A549 (cell line): ENCODE measurements around the gene CRACDL. TPM values are rescaled to one million over a fixed set of nuclear protein-coding genes. Genes with fewer than 3 reads are reported as not detected.
A peak's percentile ranks its signal among the peaks of the same experiment; 100 is the strongest.

Experiments used
- ATAC-seq, 2 experiments: fragments of 200-7000 bp in 1 of 2; fragments of >200 bp in 1 of 2; cut with Nextera tagmentation in 1 of 2; cut with Tn5 transposase in 1 of 2; 3 replicates each; pipeline versions ENCODE4 v1.8.0 to v1.9.1; 2018 to 2020; ENCODE audit warnings: mild to moderate bottlenecking in 1 of 2, moderate library complexity in 1 of 2
- CTCF ChIA-PET: fragments of 300-600 bp; sonication (Branson Sonifier 250); formaldehyde crosslinking; extraction: SDS; loops from one replicate; lab custom pipeline; 2021; ENCODE audit warnings: antibody characterized with exemption, inconsistent platforms; lab: Yijun Ruan, JAX
- POLR2A ChIA-PET: fragments of 350-600 bp; formaldehyde crosslinking; extraction: SDS; loops from one replicate; lab custom pipeline; 2021; ENCODE audit warnings: antibody characterized with exemption, inconsistent platforms; lab: Yijun Ruan, JAX
- DNase-seq, 2 experiments: peaks; one replicate each; pipeline versions ENCODE4 v3.0.0 to v3.0.0-alpha.2; 2011 to 2016; ENCODE audit warnings: low read depth in 1 of 2, low spot score in 1 of 2
- FAIRE-seq: peaks from 2 replicates; lab custom pipeline; 2011; peaks lifted over from hg19 to GRCh38; lab: Jason Lieb, UNC
- H3K27ac ChIP-seq, 2 experiments: fragments of >200 bp; sonication (Bioruptor Twin); formaldehyde crosslinking; 3 replicates each; pipeline ENCODE4 v1.5.1; 2016 to 2017
- H3K4me1 ChIP-seq: fragments of >200 bp; sonication (Bioruptor Twin); formaldehyde crosslinking; 3 replicates; pipeline ENCODE4 v1.6.1; 2016
- H3K4me2 ChIP-seq: fragments of >200 bp; sonication (Bioruptor Twin); formaldehyde crosslinking; 3 replicates; pipeline ENCODE4 v1.6.1; 2016
- H3K4me3 ChIP-seq: fragments of >200 bp; sonication (Bioruptor Twin); formaldehyde crosslinking; 3 replicates; pipeline ENCODE4 v1.5.1; 2016
- H3K9me3 ChIP-seq: fragments of >200 bp; sonication (Bioruptor Twin); formaldehyde crosslinking; 3 replicates; pipeline ENCODE4 v1.6.1; 2016
- BHLHE40 ChIP-seq: IDR thresholded peaks from 2 replicates; pipeline ENCODE4 v1.6.1; 2012; ENCODE audit warnings: low read depth, low read length, inconsistent platforms
- CBX2 ChIP-seq: fragments of 200-600 bp; sonication (generic); IDR thresholded peaks from 2 replicates; pipeline ENCODE4 v1.6.1; 2016; ENCODE audit warnings: low read depth, mild to moderate bottlenecking, borderline replicate concordance
- EHF ChIP-seq: fragments of 250-450 bp; sonication (Bioruptor Pico); IDR thresholded peaks from 2 replicates; pipeline ENCODE4 v1.5.0; 2020; ENCODE audit warnings: mild to moderate bottlenecking
- HDAC2 ChIP-seq: fragments of 200-600 bp; sonication (generic); IDR thresholded peaks from 2 replicates; pipeline ENCODE4 v1.6.1; 2016
- JUNB ChIP-seq: fragments of >200 bp; sonication (Bioruptor Twin); formaldehyde crosslinking; IDR thresholded peaks from 2 replicates; pipeline ENCODE4 v1.6.1; 2016
- KDM5A ChIP-seq: fragments of 200-600 bp; sonication (generic); IDR thresholded peaks from 2 replicates; pipeline ENCODE4 v1.6.1; 2016; ENCODE audit warnings: antibody characterized with exemption, mild to moderate bottlenecking
- MAFK ChIP-seq: fragments of 450-650 bp; IDR thresholded peaks from 2 replicates; pipeline ENCODE4 v1.6.1; 2014; ENCODE audit not compliant: partially characterized antibody
- NFE2L2 ChIP-seq: fragments of 150-350 bp; conservative IDR thresholded peaks from 2 replicates; pipeline ENCODE4 v1.6.1; 2014; ENCODE audit warnings: low read length
- PHF8 ChIP-seq: fragments of 200-600 bp; sonication (generic); IDR thresholded peaks from 2 replicates; pipeline ENCODE4 v1.6.1; 2016; ENCODE audit warnings: low read depth, mild to moderate bottlenecking, antibody characterized with exemption, moderate library complexity, borderline replicate concordance
- POLR2A ChIP-seq: IDR thresholded peaks from 2 replicates; pipeline ENCODE4 v1.6.1; 2012; ENCODE audit warnings: mild to moderate bottlenecking, low read length
- RAD21 ChIP-seq, 2 experiments: fragments of >200 bp in 1 of 2; sonication (Bioruptor Twin) in 1 of 2; formaldehyde crosslinking in 1 of 2; IDR thresholded peaks in 1 of 2; conservative IDR thresholded peaks in 1 of 2; 2 replicates in 1 of 2; 3 replicates in 1 of 2; pipeline ENCODE4 v1.6.1; 2012 to 2018; ENCODE audit warnings: inconsistent platforms in 1 of 2
- RCOR1 ChIP-seq: fragments of 150-350 bp; IDR thresholded peaks from 2 replicates; pipeline ENCODE4 v1.6.1; 2014; ENCODE audit warnings: antibody characterized with exemption, low read length, low read depth
- RNF2 ChIP-seq: fragments of 200-600 bp; sonication (generic); IDR thresholded peaks from 2 replicates; pipeline ENCODE4 v1.6.1; 2016; ENCODE audit warnings: low read depth, mild to moderate bottlenecking, antibody characterized with exemption, moderate library complexity, borderline replicate concordance
- ZNF302 ChIP-seq: fragments of 250-450 bp; sonication (Bioruptor Pico); IDR thresholded peaks from 2 replicates; pipeline ENCODE4 v1.9.0; 2021; ENCODE audit warnings: inconsistent platforms, mild to moderate bottlenecking, moderate library complexity
- WGBS: methylation state at CpG from one replicate; pipeline ENCODE4 v1.1.6; 2017; ENCODE audit errors: missing lambda C conversion rate; 5-methylcytosine and 5-hydroxymethylcytosine counted together
- polyA plus RNA-seq, 4 experiments: library from polyadenylated mRNA; depleted of rRNA in 3 of 4; stranded (reverse); fragments of >200 nt; fragmentation: RNase III in 1 of 4; extraction: RNeasy Plus Mini Kit Qiagen cat#74134 plus additional on column Dnase treatment in 1 of 4; gene quantifications; 2 replicates in 3 of 4; 3 replicates in 1 of 4; pipeline ENCODE4 v1.2.3, GENCODE V29; 2011 to 2017
- TF ChIP-seq, protein P1 (sequence below): fragments of 150-350 bp; IDR thresholded peaks from 2 replicates; pipeline ENCODE4 v1.6.1; 2014; ENCODE audit warnings: low read depth, mild to moderate bottlenecking, low read length
- TF ChIP-seq, protein P2 (sequence below): fragments of 200-600 bp; sonication (generic); IDR thresholded peaks from 2 replicates; pipeline ENCODE4 v1.6.1; 2016; ENCODE audit warnings: antibody characterized with exemption, mild to moderate bottlenecking, moderate library complexity
- TF ChIP-seq, protein P3 (sequence below): fragments of >200 bp; sonication (Bioruptor Twin); formaldehyde crosslinking; IDR thresholded peaks from 2 replicates; pipeline ENCODE4 v1.6.1; 2016
- TF ChIP-seq, protein P4 (sequence below): fragments of 450-650 bp; IDR thresholded peaks from 2 replicates; pipeline ENCODE4 v1.6.1; 2014; ENCODE audit warnings: antibody characterized with exemption
- TF ChIP-seq, protein P5 (sequence below): IDR thresholded peaks from 2 replicates; pipeline ENCODE4 v1.6.1; 2012
- TF ChIP-seq, protein P6 (sequence below): IDR thresholded peaks from 2 replicates; pipeline ENCODE4 v1.6.1; 2012; ENCODE audit warnings: low read depth, borderline replicate concordance
- TF ChIP-seq, protein P7 (sequence below): fragments of 250-450 bp; sonication (Bioruptor Pico); IDR thresholded peaks from 2 replicates; pipeline ENCODE4 v1.5.0; 2020; ENCODE audit warnings: low read depth, mild to moderate bottlenecking, moderate library complexity

CRACDL gene
- polyA plus RNA-seq, 2 of the 4 experiments (the other 2 are of a cell fraction): 0.21 to 0.36 TPM

DNA sequence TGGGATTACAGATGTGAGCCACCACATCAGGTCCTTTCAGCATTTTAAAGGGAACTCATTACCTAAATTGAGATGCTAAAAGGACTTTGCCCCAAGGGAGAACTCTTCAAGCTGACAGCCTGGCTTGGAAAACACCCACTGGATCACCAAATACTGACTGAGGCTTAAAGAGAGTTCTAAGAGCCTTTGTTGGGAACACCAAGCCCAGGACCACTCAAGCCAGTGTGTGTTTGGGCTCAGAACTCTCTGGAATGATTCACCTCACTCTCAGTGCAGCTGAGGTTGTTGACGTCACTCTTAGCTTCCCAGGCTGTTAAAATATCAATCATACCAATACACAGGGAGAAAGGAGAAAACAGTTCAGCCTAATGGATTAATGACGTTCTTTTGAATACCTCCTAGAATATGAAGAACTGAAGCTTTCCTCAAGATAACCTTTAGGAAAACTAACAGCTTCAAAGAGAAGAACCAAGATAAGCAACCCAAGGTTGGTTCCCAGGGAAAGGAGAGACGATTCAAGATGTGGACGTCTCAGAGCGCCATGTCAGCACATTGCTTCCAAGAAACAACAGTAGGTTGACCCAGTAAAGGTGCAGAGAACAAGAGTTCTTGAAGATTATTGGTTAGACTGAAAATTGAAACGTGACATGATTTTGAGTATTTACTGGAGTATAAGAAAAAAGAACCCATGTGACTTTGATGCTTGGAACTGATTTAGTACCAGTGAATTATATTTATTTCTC lies 157.1 kb downstream of the CRACDL start:
- ChIA-PET POLR2A (no interaction called here), CTCF (interaction anchor here (1.1 kb wide), 1 partner anchor 58 kb away, joined by 3 read pairs; no protein-coding TSS in a partner anchor)
- no peak for FAIRE-seq
- Histone ChIP-seq H3K4me3 (no peak overlapping the region), H3K4me1 (no peaks in the 10 kb centered on the region), H3K27ac (no peak overlapping the region), H3K4me2 (no peak overlapping the region), H3K9me3 (peaks cover 24% of the 10 kb centered on the region; the same call in 1 of the 3 replicates)
- WGBS: 53% methylated on average over 6 of the region's 6 CpGs
- no peak for DNase-seq
- ATAC-seq: no peak
- TF ChIP-seq, protein P1, sequence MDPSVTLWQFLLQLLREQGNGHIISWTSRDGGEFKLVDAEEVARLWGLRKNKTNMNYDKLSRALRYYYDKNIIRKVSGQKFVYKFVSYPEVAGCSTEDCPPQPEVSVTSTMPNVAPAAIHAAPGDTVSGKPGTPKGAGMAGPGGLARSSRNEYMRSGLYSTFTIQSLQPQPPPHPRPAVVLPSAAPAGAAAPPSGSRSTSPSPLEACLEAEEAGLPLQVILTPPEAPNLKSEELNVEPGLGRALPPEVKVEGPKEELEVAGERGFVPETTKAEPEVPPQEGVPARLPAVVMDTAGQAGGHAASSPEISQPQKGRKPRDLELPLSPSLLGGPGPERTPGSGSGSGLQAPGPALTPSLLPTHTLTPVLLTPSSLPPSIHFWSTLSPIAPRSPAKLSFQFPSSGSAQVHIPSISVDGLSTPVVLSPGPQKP: no peak
- TF ChIP-seq MAFK: peak; percentile 30

DNA sequence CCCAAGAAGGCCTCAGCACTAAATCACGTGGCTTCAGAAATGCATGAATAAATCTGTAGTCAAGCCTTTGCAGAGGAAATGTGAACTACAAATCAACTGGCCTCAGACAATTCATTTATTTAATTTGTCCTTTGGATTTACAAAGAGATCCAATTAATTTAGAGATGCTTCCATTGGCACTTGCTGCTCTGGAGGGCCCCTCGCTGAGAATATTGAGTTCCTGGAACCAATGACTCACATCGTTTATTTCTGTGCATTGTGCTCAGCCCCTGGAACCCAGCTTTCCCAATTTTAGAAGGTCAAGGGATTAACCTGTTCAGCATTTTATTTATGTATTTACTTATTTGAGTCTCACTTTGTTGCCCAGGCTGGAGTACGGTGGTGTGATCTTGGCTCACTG lies 157.9 kb downstream of the CRACDL start:
- Histone ChIP-seq H3K4me1 (no peaks in the 10 kb centered on the region), H3K9me3 (peaks cover 24% of the 10 kb centered on the region; the same call in 1 of the 3 replicates), H3K4me3 (no peak overlapping the region), H3K4me2 (no peak overlapping the region), H3K27ac (no peak overlapping the region)
- WGBS: 37% methylated on average over 4 of the region's 4 CpGs
- POLR2A ChIA-PET: no interaction called here
- no peak for TF ChIP-seq POLR2A
- no peak for TF ChIP-seq CBX2
- no peak for TF ChIP-seq EHF (CRISPR knock-in tag)
- no peak for TF ChIP-seq RNF2
- no peak for TF ChIP-seq BHLHE40
- TF ChIP-seq, protein P2, sequence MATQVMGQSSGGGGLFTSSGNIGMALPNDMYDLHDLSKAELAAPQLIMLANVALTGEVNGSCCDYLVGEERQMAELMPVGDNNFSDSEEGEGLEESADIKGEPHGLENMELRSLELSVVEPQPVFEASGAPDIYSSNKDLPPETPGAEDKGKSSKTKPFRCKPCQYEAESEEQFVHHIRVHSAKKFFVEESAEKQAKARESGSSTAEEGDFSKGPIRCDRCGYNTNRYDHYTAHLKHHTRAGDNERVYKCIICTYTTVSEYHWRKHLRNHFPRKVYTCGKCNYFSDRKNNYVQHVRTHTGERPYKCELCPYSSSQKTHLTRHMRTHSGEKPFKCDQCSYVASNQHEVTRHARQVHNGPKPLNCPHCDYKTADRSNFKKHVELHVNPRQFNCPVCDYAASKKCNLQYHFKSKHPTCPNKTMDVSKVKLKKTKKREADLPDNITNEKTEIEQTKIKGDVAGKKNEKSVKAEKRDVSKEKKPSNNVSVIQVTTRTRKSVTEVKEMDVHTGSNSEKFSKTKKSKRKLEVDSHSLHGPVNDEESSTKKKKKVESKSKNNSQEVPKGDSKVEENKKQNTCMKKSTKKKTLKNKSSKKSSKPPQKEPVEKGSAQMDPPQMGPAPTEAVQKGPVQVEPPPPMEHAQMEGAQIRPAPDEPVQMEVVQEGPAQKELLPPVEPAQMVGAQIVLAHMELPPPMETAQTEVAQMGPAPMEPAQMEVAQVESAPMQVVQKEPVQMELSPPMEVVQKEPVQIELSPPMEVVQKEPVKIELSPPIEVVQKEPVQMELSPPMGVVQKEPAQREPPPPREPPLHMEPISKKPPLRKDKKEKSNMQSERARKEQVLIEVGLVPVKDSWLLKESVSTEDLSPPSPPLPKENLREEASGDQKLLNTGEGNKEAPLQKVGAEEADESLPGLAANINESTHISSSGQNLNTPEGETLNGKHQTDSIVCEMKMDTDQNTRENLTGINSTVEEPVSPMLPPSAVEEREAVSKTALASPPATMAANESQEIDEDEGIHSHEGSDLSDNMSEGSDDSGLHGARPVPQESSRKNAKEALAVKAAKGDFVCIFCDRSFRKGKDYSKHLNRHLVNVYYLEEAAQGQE: no peak
- no peak for TF ChIP-seq JUNB
- no peak for TF ChIP-seq NFE2L2
- TF ChIP-seq, protein P3, sequence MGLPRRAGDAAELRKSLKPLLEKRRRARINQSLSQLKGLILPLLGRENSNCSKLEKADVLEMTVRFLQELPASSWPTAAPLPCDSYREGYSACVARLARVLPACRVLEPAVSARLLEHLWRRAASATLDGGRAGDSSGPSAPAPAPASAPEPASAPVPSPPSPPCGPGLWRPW: no peak
- TF ChIP-seq RCOR1: no peak
- no peak for TF ChIP-seq MAFK
- TF ChIP-seq HDAC2: no peak
- TF ChIP-seq, protein P4, sequence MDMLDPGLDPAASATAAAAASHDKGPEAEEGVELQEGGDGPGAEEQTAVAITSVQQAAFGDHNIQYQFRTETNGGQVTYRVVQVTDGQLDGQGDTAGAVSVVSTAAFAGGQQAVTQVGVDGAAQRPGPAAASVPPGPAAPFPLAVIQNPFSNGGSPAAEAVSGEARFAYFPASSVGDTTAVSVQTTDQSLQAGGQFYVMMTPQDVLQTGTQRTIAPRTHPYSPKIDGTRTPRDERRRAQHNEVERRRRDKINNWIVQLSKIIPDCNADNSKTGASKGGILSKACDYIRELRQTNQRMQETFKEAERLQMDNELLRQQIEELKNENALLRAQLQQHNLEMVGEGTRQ: no peak
- no peak for TF ChIP-seq KDM5A
- TF ChIP-seq RAD21 (conservative IDR thresholded peaks at IDR 0.05 in 1 of 2, IDR thresholded peaks at IDR 0.05 in 1 of 2): no peak
- TF ChIP-seq, protein P5, sequence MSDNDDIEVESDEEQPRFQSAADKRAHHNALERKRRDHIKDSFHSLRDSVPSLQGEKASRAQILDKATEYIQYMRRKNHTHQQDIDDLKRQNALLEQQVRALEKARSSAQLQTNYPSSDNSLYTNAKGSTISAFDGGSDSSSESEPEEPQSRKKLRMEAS: no peak
- TF ChIP-seq PHF8: no peak
- TF ChIP-seq, protein P6, sequence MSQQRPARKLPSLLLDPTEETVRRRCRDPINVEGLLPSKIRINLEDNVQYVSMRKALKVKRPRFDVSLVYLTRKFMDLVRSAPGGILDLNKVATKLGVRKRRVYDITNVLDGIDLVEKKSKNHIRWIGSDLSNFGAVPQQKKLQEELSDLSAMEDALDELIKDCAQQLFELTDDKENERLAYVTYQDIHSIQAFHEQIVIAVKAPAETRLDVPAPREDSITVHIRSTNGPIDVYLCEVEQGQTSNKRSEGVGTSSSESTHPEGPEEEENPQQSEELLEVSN: no peak
- TF ChIP-seq ZNF302 (CRISPR knock-in tag): no peak
- TF ChIP-seq, protein P7, sequence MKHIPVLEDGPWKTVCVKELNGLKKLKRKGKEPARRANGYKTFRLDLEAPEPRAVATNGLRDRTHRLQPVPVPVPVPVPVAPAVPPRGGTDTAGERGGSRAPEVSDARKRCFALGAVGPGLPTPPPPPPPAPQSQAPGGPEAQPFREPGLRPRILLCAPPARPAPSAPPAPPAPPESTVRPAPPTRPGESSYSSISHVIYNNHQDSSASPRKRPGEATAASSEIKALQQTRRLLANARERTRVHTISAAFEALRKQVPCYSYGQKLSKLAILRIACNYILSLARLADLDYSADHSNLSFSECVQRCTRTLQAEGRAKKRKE (CRISPR knock-in tag): no peak
- DNase-seq (no peak), ATAC-seq (no peak), FAIRE-seq (no peak)
- CTCF ChIA-PET: no interaction called here
